ENCODE results near the gene LRRC14B. TPM values are rescaled to one million over a fixed set of nuclear protein-coding genes. Genes with fewer than 3 reads are reported as not detected.

The LRRC14B gene
- polyA plus RNA-seq, 1 of the 3 experiments (the other 2 are of a cell fraction): not detected

GRCh38 chr5:159448-160172, 31.7 kb upstream of the LRRC14B start:
- CTCF ChIA-PET: no interaction called here
- no peak for DNase-seq
- H3K27ac ChIP-seq (ENCODE audit: low read depth in 2 of 2, low read length in 1 of 2): no peak overlapping the region

More at GRCh38 chr5:159448-160172, 31.7 kb upstream of the LRRC14B start:
- H3K9me2 ChIP-seq: no peaks in the 10 kb centered on the region
- no peak overlapping the region for H2AFZ ChIP-seq (ENCODE audit: low read depth)
- no peaks in the 10 kb centered on the region for H3K36me3 ChIP-seq (replicated peaks in 1 of 2; ENCODE audit: control insufficient read depth in 1 of 2, insufficient read depth in 2 of 2, low read length in 1 of 2)
- no peak overlapping the region for H3K4me2 ChIP-seq
- H3K9ac ChIP-seq: no peak overlapping the region
- no peaks in the 10 kb centered on the region for H3K9me3 ChIP-seq
- no peak overlapping the region for H3K4me3 ChIP-seq (ENCODE audit: low read depth in 2 of 2, low read length in 1 of 2)
- WGBS (ENCODE audit: low lambda C conversion rate): 62% methylated on average over 19 of the region's 19 CpGs
- H3K4me1 ChIP-seq (ENCODE audit: control insufficient read depth in 1 of 2, insufficient read depth in 2 of 2, low read depth in 1 of 2, low read length in 1 of 2): no peaks in the 10 kb centered on the region
- TF ChIP-seq MAX (IDR thresholded peaks at IDR 0.05; ENCODE audit: low read depth) (no peak), IRF3 (IDR thresholded peaks at IDR 0.05; ENCODE audit: low read depth, low read length) (no peak), EZH2phosphoT487 (IDR thresholded peaks at IDR 0.05; ENCODE audit: borderline replicate concordance, low read depth) (no peak), TAF1 (IDR thresholded peaks at IDR 0.05; ENCODE audit: borderline replicate concordance, low read depth, low read length) (no peak), JUND (IDR thresholded peaks at IDR 0.05) (no peak), CTCF (IDR thresholded peaks at IDR 0.05) (no peak), ZBTB33 (IDR thresholded peaks at IDR 0.05; ENCODE audit: borderline replicate concordance, low read depth) (no peak), EP300 (IDR thresholded peaks at IDR 0.05; ENCODE audit: borderline replicate concordance in 1 of 2, low read depth in 1 of 2, low read length in 1 of 2) (no peak), RFX5 (IDR thresholded peaks at IDR 0.05; ENCODE audit: low read length) (no peak), TCF12 (IDR thresholded peaks at IDR 0.05) (no peak), REST (IDR thresholded peaks at IDR 0.05; ENCODE audit: low read depth, low read length) (no peak), RXRA (IDR thresholded peaks at IDR 0.05; ENCODE audit: borderline replicate concordance, low read depth) (no peak), MEF2A (IDR thresholded peaks at IDR 0.05; ENCODE audit: borderline replicate concordance, low read depth) (no peak), NFIC (IDR thresholded peaks at IDR 0.05; ENCODE audit: borderline replicate concordance) (no peak), CHD2 (IDR thresholded peaks at IDR 0.05; ENCODE audit: low read length, partially characterized antibody) (no peak), ELF1 (IDR thresholded peaks at IDR 0.05) (no peak), USF2 (IDR thresholded peaks at IDR 0.05; ENCODE audit: borderline replicate concordance, low read depth, low read length) (no peak), PBX3 (IDR thresholded peaks at IDR 0.05) (no peak), YY1 (IDR thresholded peaks at IDR 0.05; ENCODE audit: low read depth) (no peak)
- no peaks in the 10 kb centered on the region; the same call in 1 of the 2 replicates for H3K27me3 ChIP-seq (ENCODE audit: insufficient read depth)
- no peaks in the 10 kb centered on the region for H3K79me2 ChIP-seq (ENCODE audit: insufficient read depth)
- peaks cover 3% of the 10 kb centered on the region for H3F3A ChIP-seq (replicated peaks; ENCODE audit: insufficient read depth)
- POLR2A ChIA-PET: no interaction called here
- no peaks in the 10 kb centered on the region for H4K20me1 ChIP-seq (ENCODE audit: insufficient read depth)
